K562 (cell line): ENCODE measurements around the gene C1GALT1C1L. TPM values are rescaled to one million over a fixed set of nuclear protein-coding genes. Genes with fewer than 3 reads are reported as not detected.
A peak's percentile ranks its signal among the peaks of the same experiment; 100 is the strongest.
"Not testable (repeated sequence)": the region's sequence is repeated elsewhere in the genome, so short reads cannot be mapped to it uniquely, and the experiment has no call there.

ENCODE experiments used
- ATAC-seq: fragments of 200-7000 bp; cut with Tn5 transposase; 3 replicates; pipeline ENCODE4 v1.9.1; 2020; ENCODE audit warnings: moderate library complexity
- BruUV-seq: library from RNA; stranded (reverse); fragments of 400-500 nt; replicated peaks from 2 replicates; lab custom pipeline; 2021; lab: Mats Ljungman, UMichigan
- CTCF ChIA-PET: fragments of 300-600 bp; formaldehyde crosslinking; extraction: SDS; loops from one replicate; lab custom pipeline; 2021; ENCODE audit warnings: low intra/inter-chr PET ratio; lab: Yijun Ruan, JAX
- POLR2A ChIA-PET: fragments of 300-600, 350-650 bp; sonication (Branson Sonifier 250); formaldehyde crosslinking; extraction: SDS; loops from one replicate; lab custom pipeline; 2021; ENCODE audit warnings: antibody characterized with exemption, inconsistent platforms; lab: Yijun Ruan, JAX
- DNase-seq, 4 experiments: peaks; one replicate each; pipeline versions ENCODE4 v3.0.0 to v3.0.0-alpha.2; 2011 to 2018; ENCODE audit warnings: low spot score in 3 of 4, mixed read lengths in 3 of 4; ENCODE audit errors: extremely low read depth in 1 of 4
- FAIRE-seq: peaks from 2 replicates; lab custom pipeline; 2011; peaks lifted over from hg19 to GRCh38; lab: Jason Lieb, UNC
- H2AFZ ChIP-seq: 2 replicates; pipeline ENCODE4 v1.6.0; 2011; ENCODE audit warnings: low read depth, low read length, control low read depth, inconsistent platforms
- H3K27ac ChIP-seq: fragments of 200-600 bp; 3 replicates; pipeline ENCODE4 v1.8.0; 2011; ENCODE audit warnings: low read depth, mild to moderate bottlenecking, control low read depth, inconsistent platforms, low read length, moderate library complexity, mixed read lengths; ENCODE audit errors: extremely low read depth
- H3K27me3 ChIP-seq, 2 experiments: fragments of 300-600 bp in 1 of 2; 2 replicates in 1 of 2; 3 replicates in 1 of 2; pipeline versions ENCODE4 v1.6.0 to v1.8.0; 2011; ENCODE audit warnings: inconsistent platforms in 2 of 2, low read length in 2 of 2, mild to moderate bottlenecking in 1 of 2, mixed read lengths in 1 of 2, moderate library complexity in 1 of 2; ENCODE audit not compliant: control insufficient read depth in 2 of 2, insufficient read depth in 2 of 2
- H3K36me3 ChIP-seq: fragments of 300-600 bp; 3 replicates; pipeline ENCODE4 v1.8.0; 2011; ENCODE audit warnings: mild to moderate bottlenecking, low read length, inconsistent platforms; ENCODE audit not compliant: control insufficient read depth, insufficient read depth
- H3K4me1 ChIP-seq, 2 experiments: fragments of 200-600 bp in 1 of 2; replicated peaks in 1 of 2; 2 replicates in 1 of 2; 3 replicates in 1 of 2; pipeline versions ENCODE4 v1.5.1 to v1.8.0; 2011; ENCODE audit warnings: inconsistent platforms in 2 of 2, low read length in 2 of 2, mild to moderate bottlenecking in 1 of 2, mixed read lengths in 1 of 2, moderate library complexity in 1 of 2; ENCODE audit not compliant: control insufficient read depth in 2 of 2, insufficient read depth in 2 of 2
- H3K4me2 ChIP-seq: 2 replicates; pipeline ENCODE4 v1.6.1; 2011; ENCODE audit warnings: low read length, control low read depth, inconsistent platforms, mixed read lengths; ENCODE audit not compliant: insufficient read depth
- H3K4me3 ChIP-seq: fragments of 200-600 bp; sonication (generic), shearing (Covaris generic); 2 replicates; pipeline ENCODE4 v1.5.1; 2016; ENCODE audit warnings: control low read depth, inconsistent platforms
- H3K79me2 ChIP-seq: fragments of 200-600 bp; 3 replicates; pipeline ENCODE4 v1.8.0; 2011; ENCODE audit warnings: low read length, inconsistent platforms; ENCODE audit not compliant: control insufficient read depth, insufficient read depth
- H3K9ac ChIP-seq, 2 experiments: 2 replicates each; pipeline versions ENCODE4 v1.6.0 to v1.6.1; 2011; ENCODE audit warnings: low read depth in 2 of 2, low read length in 2 of 2, control low read depth in 1 of 2, inconsistent platforms in 1 of 2, mild to moderate bottlenecking in 1 of 2, mixed read lengths in 1 of 2; ENCODE audit not compliant: insufficient read depth in 1 of 2
- H3K9me1 ChIP-seq: one replicate; pipeline ENCODE4 v1.6.0; 2011; ENCODE audit warnings: inconsistent platforms, mild to moderate bottlenecking, low read length, moderate library complexity; ENCODE audit not compliant: control insufficient read depth, insufficient read depth
- H3K9me3 ChIP-seq: replicated peaks from 2 replicates; pipeline ENCODE4 v1.5.1; 2011; ENCODE audit warnings: low read depth, low read length, inconsistent platforms; ENCODE audit not compliant: control insufficient read depth, insufficient read depth
- H4K20me1 ChIP-seq: replicated peaks from 2 replicates; pipeline ENCODE4 v1.6.1; 2011; ENCODE audit warnings: low read length, inconsistent platforms, mixed read lengths; ENCODE audit not compliant: control insufficient read depth, insufficient read depth
- MNT ChIP-seq, 2 experiments: fragments of 450-650 bp; conservative IDR thresholded peaks; 2 replicates each; pipeline ENCODE4 v1.6.1; 2017; ENCODE audit warnings: mild to moderate bottlenecking in 2 of 2, moderate library complexity in 2 of 2
- NR2C1 ChIP-seq, 2 experiments: fragments of 450-650 bp; IDR thresholded peaks; 2 replicates each; pipeline ENCODE4 v1.6.1; 2017; ENCODE audit warnings: mild to moderate bottlenecking in 2 of 2, antibody characterized with exemption in 1 of 2, inconsistent platforms in 1 of 2, missing compliant biosample characterization in 1 of 2, missing genetic modification characterization in 1 of 2
- PHF8 ChIP-seq: fragments of 200-600 bp; sonication (generic); IDR thresholded peaks from 2 replicates; pipeline ENCODE4 v1.6.1; 2012; ENCODE audit warnings: mixed run types, mild to moderate bottlenecking, inconsistent platforms, low read length, moderate library complexity, borderline replicate concordance
- RFX1 ChIP-seq: fragments of 450-650 bp; IDR thresholded peaks from 2 replicates; pipeline ENCODE4 v1.6.1; 2016; ENCODE audit warnings: mild to moderate bottlenecking, moderate library complexity
- SREBF2 ChIP-seq: sonication (generic); formaldehyde crosslinking; IDR thresholded peaks from 2 replicates; pipeline ENCODE4 v1.4.0; 2020; ENCODE audit warnings: mild to moderate bottlenecking, missing genetic modification reagents
- ZBTB49 ChIP-seq: sonication (generic); formaldehyde crosslinking; IDR thresholded peaks from 2 replicates; pipeline ENCODE4 v1.8.0; 2022; ENCODE audit warnings: missing genetic modification reagents, mild to moderate bottlenecking, borderline replicate concordance
- ZNF140 ChIP-seq: fragments of 250-450 bp; sonication (Bioruptor Pico); IDR thresholded peaks from 2 replicates; pipeline ENCODE4 v1.8.0; 2021; ENCODE audit warnings: moderate library complexity, mild to moderate bottlenecking, inconsistent platforms
- WGBS: fragments of 100-300 bp; shearing (Covaris generic); methylation state at CpG from one replicate; pipeline ENCODE4 v1.1.6; 2016; ENCODE audit warnings: low coverage, mixed read lengths; ENCODE audit not compliant: insufficient coverage; ENCODE audit errors: missing lambda C conversion rate; 5-methylcytosine and 5-hydroxymethylcytosine counted together
- in situ Hi-C: fragments of 300-500 bp; cut with MboI; formaldehyde crosslinking; loops from 4 replicates; pipeline ENCODE4 v1.15.0; 2018; ENCODE audit warnings: inconsistent platforms, mixed read lengths
- intact Hi-C: fragments of 100-400 bp; cut with micrococcal nuclease; formaldehyde crosslinking; loops from 2 replicates; pipeline ENCODE4 v1.14.2; 2022
- polyA plus RNA-seq, 8 experiments: library from polyadenylated mRNA; depleted of rRNA in 4 of 8; stranded (reverse) in 5 of 8; unstranded in 3 of 8; fragments of >200 nt; fragmentation: Nextera tagmentation in 2 of 8; fragmentation: Illumina TruSeq in 1 of 8; extraction: Ambion mirVana in 2 of 8; extraction: Trizol in 1 of 8; gene quantifications; 2 replicates each; pipeline versions ENCODE4 v1.2.1 to v1.2.3, GENCODE V29; 2011 to 2014; ENCODE audit warnings: inconsistent platforms in 1 of 8, missing spikeins in 1 of 8
- total RNA-seq, 7 experiments: library from RNA; depleted of rRNA in 6 of 7; stranded (reverse); fragments of >200 nt in 6 of 7; fragmentation: Illumina TruSeq in 2 of 7; extraction: Trizol in 2 of 7; gene quantifications; 2 replicates each; pipeline versions ENCODE4 v1.2.1 to v1.2.3, GENCODE V29; 2011 to 2021; ENCODE audit warnings: low replicate concordance in 1 of 7

Gene C1GALT1C1L
- total and polyA plus RNA-seq, 9 of the 15 experiments (the other 6 are each of a cell fraction or from before 2014, with no cell fraction given): 1.0 to 4.4 (median 1.9) TPM

- intact Hi-C loops, H3K79me2 ChIP-seq, H3K4me1 ChIP-seq, BruUV-seq, DNase-seq, CTCF ChIA-PET, POLR2A ChIA-PET, FAIRE-seq, H3K9ac ChIP-seq, H3K9me3 ChIP-seq, ATAC-seq, H3K9me1 ChIP-seq, H3K27me3 ChIP-seq, H3K36me3 ChIP-seq, in situ Hi-C loops, H2AFZ ChIP-seq, H3K4me2 ChIP-seq, H3K27ac ChIP-seq, H4K20me1 ChIP-seq, H3K4me3 ChIP-seq: not testable (repeated sequence)
- 60% methylated on average over 1 of the region's 32 CpGs for WGBS
Measured at GRCh38 chr2:43677783-43678182, 1.6 kb upstream of the C1GALT1C1L start.

- Histone ChIP-seq H3K4me2 (peak overlapping the region; percentile 68), H4K20me1 (no peaks in the 10 kb centered on the region), H3K4me1 (no peaks in the 10 kb centered on the region), H3K9me3 (no peaks in the 10 kb centered on the region), H2AFZ (peak overlapping the region; percentile 85), H3K27ac (no peak overlapping the region; the same call in 1 of the 3 replicates), H3K4me3 (peak overlapping the region; percentile 38), H3K9me1 (no peaks in the 10 kb centered on the region), H3K27me3 (no peaks in the 10 kb centered on the region), H3K9ac (peak overlapping the region; percentile 59 to 79), H3K79me2 (no peaks in the 10 kb centered on the region), H3K36me3 (no peaks in the 10 kb centered on the region)
- ChIA-PET POLR2A (interaction anchor here (1.0 to 1.3 kb wide), 2 partner anchors 24 to 25 kb away, joined by 3 read pairs; no protein-coding TSS in a partner anchor), CTCF (no interaction called here)
- DNase-seq (no peak), FAIRE-seq (peak; percentile 59), ATAC-seq (peak; percentile 27; the same call in 2 of the 3 replicates)
- BruUV-seq: TSS peak; percentile 90
- in situ Hi-C loops: no loop called here
- WGBS: 34% methylated on average over 14 of the region's 14 CpGs
- intact Hi-C loops: no loop called here
- TF ChIP-seq NR2C1 (IDR thresholded peaks at IDR 0.05) (no peak), NR2C1 (tag; IDR thresholded peaks at IDR 0.05) (0 out of 2 replicates have a peak, but pooled peaks have one; percentile 26), RFX1 (no peak), MNT (conservative IDR thresholded peaks at IDR 0.05) (0 out of 4 replicates have a peak, but pooled peaks of 1 of the 2 experiments have one; percentile 20), ZBTB49 (CRISPR knock-in tag) (no peak), ZNF140 (CRISPR knock-in tag) (no peak), PHF8 (peak; percentile 61; the same call in 1 of the 2 replicates), SREBF2 (no peak)
Measured at GRCh38 chr2:43675646-43676321, 445 bp downstream of the C1GALT1C1L start.
